Trophoblast cell (in vitro differentiated cells and primary cell): ENCODE results near the gene SP6.

Source experiments
- DNase-seq, 2 donors: peaks; one replicate each; pipeline ENCODE4 v3.0.0-alpha.2; 2016
- H2AFZ ChIP-seq: 2 replicates; pipeline ENCODE4 v1.6.1; 2013; ENCODE audit warnings: low read length, moderate library complexity, mild to moderate bottlenecking; ENCODE audit not compliant: insufficient read depth, poor library complexity
- H2AK5ac ChIP-seq: 2 replicates; pipeline ENCODE4 v1.6.1; 2013; ENCODE audit warnings: mild to moderate bottlenecking, low read length
- H2BK120ac ChIP-seq: 2 replicates; pipeline ENCODE4 v1.6.1; 2013; ENCODE audit warnings: low read length, mild to moderate bottlenecking, moderate library complexity; ENCODE audit not compliant: insufficient read depth, poor library complexity
- H2BK12ac ChIP-seq: 2 replicates; pipeline ENCODE4 v1.6.1; 2013; ENCODE audit warnings: mild to moderate bottlenecking, low read length, moderate library complexity
- H2BK5ac ChIP-seq: 2 replicates; pipeline ENCODE4 v1.6.1; 2013; ENCODE audit warnings: low read length, low read depth, moderate library complexity, mild to moderate bottlenecking; ENCODE audit not compliant: poor library complexity
- H3K14ac ChIP-seq: 2 replicates; pipeline ENCODE4 v1.6.1; 2013; ENCODE audit warnings: mild to moderate bottlenecking, low read length
- H3K18ac ChIP-seq: 2 replicates; pipeline ENCODE4 v1.6.1; 2013; ENCODE audit warnings: mild to moderate bottlenecking, low read length
- H3K23ac ChIP-seq: 2 replicates; pipeline ENCODE4 v1.6.1; 2013; ENCODE audit warnings: low read length
- H3K27ac ChIP-seq: 2 replicates; pipeline ENCODE4 v1.5.1; 2013; ENCODE audit warnings: low read depth, mild to moderate bottlenecking, inconsistent platforms, low read length, moderate library complexity
- H3K27me3 ChIP-seq: 2 replicates; pipeline ENCODE4 v1.6.1; 2013; ENCODE audit warnings: inconsistent platforms, mild to moderate bottlenecking, low read length, moderate library complexity; ENCODE audit not compliant: insufficient read depth
- H3K36me3 ChIP-seq, 2 experiments: 1 replicate in 1 of 2; 2 replicates in 1 of 2; pipeline ENCODE4 v1.6.1; 2013; ENCODE audit warnings: low read length in 2 of 2, mild to moderate bottlenecking in 2 of 2, moderate library complexity in 1 of 2; ENCODE audit not compliant: insufficient read depth in 2 of 2, control insufficient read depth in 1 of 2
- H3K4ac ChIP-seq: 2 replicates; pipeline ENCODE4 v1.6.1; 2013; ENCODE audit warnings: low read depth, mild to moderate bottlenecking, low read length, moderate library complexity
- H3K4me1 ChIP-seq, 2 experiments: 1 replicate in 1 of 2; 2 replicates in 1 of 2; pipeline ENCODE4 v1.6.1; 2013; ENCODE audit warnings: low read length in 2 of 2, mild to moderate bottlenecking in 2 of 2, moderate library complexity in 1 of 2; ENCODE audit not compliant: insufficient read depth in 2 of 2, control insufficient read depth in 1 of 2
- H3K4me2 ChIP-seq: 2 replicates; pipeline ENCODE4 v1.6.1; 2013; ENCODE audit warnings: inconsistent platforms, mild to moderate bottlenecking, low read length, moderate library complexity
- H3K4me3 ChIP-seq: 2 replicates; pipeline ENCODE4 v1.5.1; 2013; ENCODE audit warnings: mild to moderate bottlenecking, low read depth, low read length, inconsistent platforms
- H3K79me1 ChIP-seq: one replicate; pipeline ENCODE4 v1.6.1; 2013; ENCODE audit warnings: low read length
- H3K79me2 ChIP-seq: 2 replicates; pipeline ENCODE4 v1.6.1; 2013; ENCODE audit warnings: low read length, mild to moderate bottlenecking; ENCODE audit not compliant: control insufficient read depth, insufficient read depth, poor library complexity
- H3K9ac ChIP-seq: 2 replicates; pipeline ENCODE4 v1.6.1; 2013; ENCODE audit warnings: mild to moderate bottlenecking, low read length
- H3K9me3 ChIP-seq: 2 replicates; pipeline ENCODE4 v1.6.1; 2013; ENCODE audit warnings: low read depth, mild to moderate bottlenecking, control low read depth, inconsistent platforms, low read length; ENCODE audit not compliant: insufficient read depth
- H4K12ac ChIP-seq: 2 replicates; pipeline ENCODE4 v1.6.1; 2013; ENCODE audit warnings: low read depth, mild to moderate bottlenecking, low read length, moderate library complexity
- H4K8ac ChIP-seq: 2 replicates; pipeline ENCODE4 v1.6.1; 2013; ENCODE audit warnings: low read depth, mild to moderate bottlenecking, low read length, moderate library complexity
- H4K91ac ChIP-seq: one replicate; pipeline ENCODE4 v1.6.1; 2013; ENCODE audit warnings: low read depth, mild to moderate bottlenecking, low read length, moderate library complexity
- WGBS: extraction: QIAGEN DNeasy Blood & Tissue Kit; methylation state at CpG from one replicate; pipeline ENCODE4 v1.1.7; 2013; ENCODE audit warnings: missing lambda C conversion rate; ENCODE audit not compliant: insufficient read length, insufficient coverage; ENCODE audit errors: extremely low coverage; 5-methylcytosine and 5-hydroxymethylcytosine counted together

SP6 gene

DNA sequence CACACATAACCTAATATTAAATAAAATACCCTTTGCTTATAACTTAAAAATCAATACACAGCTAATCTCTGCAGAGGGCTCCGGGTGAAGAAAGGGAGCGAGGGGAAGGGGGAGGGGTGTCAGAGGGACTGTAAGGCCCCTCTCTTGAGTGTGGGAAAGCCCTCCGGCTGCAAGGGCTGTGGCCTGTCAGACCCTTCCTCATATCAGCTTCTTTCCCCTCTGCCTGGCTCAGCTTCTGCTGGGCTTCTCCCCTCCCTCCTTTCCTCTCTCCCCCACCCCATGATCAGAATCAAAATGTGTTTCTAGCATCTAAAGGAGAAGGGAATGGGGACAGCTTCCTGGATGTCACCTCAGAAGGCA is 5.3 kb downstream of the SP6 start:
- H3K4me1 ChIP-seq, result peaks cover 29 to 31% of the 10 kb centered on the region in 2 experiments
- H3K4ac ChIP-seq, result no peak overlapping the region
- no peak overlapping the region for H4K8ac ChIP-seq
- H2BK5ac ChIP-seq, result no peak overlapping the region
- no peak overlapping the region for H2AK5ac ChIP-seq
- no peaks in the 10 kb centered on the region for H3K27me3 ChIP-seq
- no peak overlapping the region for H3K23ac ChIP-seq
- no peaks in the 10 kb centered on the region for H3K9me3 ChIP-seq
- no peak overlapping the region for H3K4me3 ChIP-seq
- no peak overlapping the region for H3K18ac ChIP-seq
- H3K9ac ChIP-seq, result no peak overlapping the region
- H4K91ac ChIP-seq, result peak overlapping the region; percentile 9
- H3K27ac ChIP-seq, result no peak overlapping the region
- no peak overlapping the region for H4K12ac ChIP-seq
- no CpG with 5 or more reads among the region's 3 CpGs for WGBS
- peaks cover 18% of the 10 kb centered on the region for H3K79me2 ChIP-seq
- no peak overlapping the region for H3K4me2 ChIP-seq
- no peak overlapping the region for H2BK120ac ChIP-seq
- no peak for DNase-seq
- peaks cover 24% of the 10 kb centered on the region for H3K79me1 ChIP-seq
- H3K14ac ChIP-seq, result no peak overlapping the region
- H2BK12ac ChIP-seq, result no peak overlapping the region
- H2AFZ ChIP-seq, result no peak overlapping the region
- H3K36me3 ChIP-seq, result peaks cover 9 to 19% of the 10 kb centered on the region in 2 experiments

DNA sequence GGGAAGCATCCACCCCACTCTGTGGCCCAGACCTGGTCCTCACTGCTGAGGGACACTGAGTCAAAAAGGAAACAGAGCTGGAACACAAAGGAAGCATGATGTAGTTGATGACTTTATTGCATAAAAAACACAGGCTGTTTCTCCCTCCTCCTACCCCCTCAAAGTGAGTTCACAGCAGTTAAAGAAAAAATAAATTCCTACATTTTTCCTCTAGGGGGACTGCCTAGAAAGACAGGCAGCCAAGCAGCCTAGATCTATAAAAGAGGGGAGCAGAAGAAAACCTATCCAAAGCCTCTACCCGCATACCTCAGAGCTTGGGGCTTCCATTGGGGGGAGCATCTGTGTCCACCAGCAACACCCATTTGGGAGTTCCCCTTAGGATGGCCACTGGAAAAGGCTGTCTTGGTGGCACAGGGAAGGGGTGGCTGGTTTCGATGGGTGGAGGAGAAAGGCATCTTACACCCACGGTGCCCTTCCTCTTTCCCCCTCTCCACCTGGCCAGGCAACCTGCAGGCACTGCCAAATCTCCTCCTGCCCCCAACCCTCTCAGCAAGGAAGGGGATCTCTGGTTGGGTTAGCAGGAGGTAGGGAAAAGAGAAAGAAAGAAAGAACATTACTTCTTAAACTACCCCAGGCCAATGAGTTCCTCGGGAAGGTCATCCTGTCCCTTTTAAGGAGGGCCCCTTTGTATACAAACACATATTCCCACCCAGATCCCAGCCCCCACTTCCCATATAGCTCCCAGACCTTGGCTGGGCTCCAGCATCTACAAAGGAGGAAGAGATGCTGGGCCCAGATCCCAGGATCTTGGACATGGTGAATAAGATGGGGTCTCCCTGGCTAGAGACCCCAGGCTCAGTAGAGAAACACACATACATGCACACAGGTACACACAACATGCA is 5.9 kb downstream of the SP6 start:
- H3K18ac ChIP-seq, result no peak overlapping the region
- no peaks in the 10 kb centered on the region for H3K27me3 ChIP-seq
- no peak overlapping the region for H2BK5ac ChIP-seq
- H4K8ac ChIP-seq, result no peak overlapping the region
- H3K23ac ChIP-seq, result no peak overlapping the region
- H3K79me2 ChIP-seq, result peaks cover 15% of the 10 kb centered on the region
- no peak overlapping the region for H3K4me2 ChIP-seq
- peaks cover 20% of the 10 kb centered on the region for H3K79me1 ChIP-seq
- no peak overlapping the region for H4K12ac ChIP-seq
- no peak overlapping the region for H2AFZ ChIP-seq
- H3K27ac ChIP-seq, result peak overlapping the region; percentile 18
- H3K4ac ChIP-seq, result no peak overlapping the region
- DNase-seq, result peak in 1 of 2 donors; percentile 33
- no peaks in the 10 kb centered on the region for H3K9me3 ChIP-seq
- peak overlapping the region; percentile 57 for H2AK5ac ChIP-seq
- peaks cover 7 to 19% of the 10 kb centered on the region in 2 experiments for H3K36me3 ChIP-seq
- no peak overlapping the region for H3K4me3 ChIP-seq
- peak overlapping the region; percentile 5 for H3K9ac ChIP-seq
- no peak overlapping the region for H2BK12ac ChIP-seq
- H3K14ac ChIP-seq, result no peak overlapping the region
- peaks cover 30 to 31% of the 10 kb centered on the region in 2 experiments for H3K4me1 ChIP-seq
- no peak overlapping the region for H2BK120ac ChIP-seq
- WGBS, result no CpG with 5 or more reads among the region's 4 CpGs
- peak overlapping the region; percentile 30 for H4K91ac ChIP-seq

DNA sequence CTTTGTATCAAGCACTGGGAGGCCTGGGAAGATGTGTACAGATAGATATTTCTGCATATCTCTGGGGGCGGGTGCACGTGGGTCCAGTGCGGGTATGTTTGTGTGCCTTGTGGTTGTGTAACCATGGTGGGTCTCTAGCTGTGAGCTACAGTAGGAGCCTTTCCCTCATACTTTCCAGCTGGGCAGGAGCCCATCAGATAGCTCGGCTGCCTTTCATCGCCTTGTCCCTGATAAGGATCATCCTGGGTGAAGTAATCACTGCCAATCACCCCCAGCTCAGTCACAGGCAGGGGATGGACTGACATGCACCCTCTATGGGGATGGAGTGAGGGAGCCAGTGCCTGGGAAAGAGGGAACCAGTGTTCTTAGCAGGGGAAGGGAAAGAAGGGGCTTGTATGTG is 6.7 kb downstream of the SP6 start:
- H2AFZ ChIP-seq, result no peak overlapping the region
- H4K91ac ChIP-seq, result no peak overlapping the region
- peak; percentile 86 to 91 for DNase-seq
- no peaks in the 10 kb centered on the region for H3K9me3 ChIP-seq
- no peak overlapping the region for H4K8ac ChIP-seq
- no peak overlapping the region for H2AK5ac ChIP-seq
- no peak overlapping the region for H2BK12ac ChIP-seq
- no peaks in the 10 kb centered on the region for H3K27me3 ChIP-seq
- WGBS, result no CpG with 5 or more reads among the region's 5 CpGs
- no peak overlapping the region for H3K9ac ChIP-seq
- no peak overlapping the region for H2BK120ac ChIP-seq
- peaks cover 29 to 33% of the 10 kb centered on the region in 2 experiments for H3K4me1 ChIP-seq
- peaks cover 17% of the 10 kb centered on the region for H3K79me1 ChIP-seq
- H3K4me3 ChIP-seq, result no peak overlapping the region
- H3K27ac ChIP-seq, result peak overlapping the region; percentile 22
- no peak overlapping the region for H3K4me2 ChIP-seq
- no peak overlapping the region for H3K18ac ChIP-seq
- no peak overlapping the region for H4K12ac ChIP-seq
- peaks cover 13% of the 10 kb centered on the region for H3K79me2 ChIP-seq
- H3K36me3 ChIP-seq, result peaks cover 5 to 22% of the 10 kb centered on the region in 2 experiments
- H3K23ac ChIP-seq, result no peak overlapping the region
- no peak overlapping the region for H2BK5ac ChIP-seq
- H3K4ac ChIP-seq, result no peak overlapping the region
- no peak overlapping the region for H3K14ac ChIP-seq

DNA sequence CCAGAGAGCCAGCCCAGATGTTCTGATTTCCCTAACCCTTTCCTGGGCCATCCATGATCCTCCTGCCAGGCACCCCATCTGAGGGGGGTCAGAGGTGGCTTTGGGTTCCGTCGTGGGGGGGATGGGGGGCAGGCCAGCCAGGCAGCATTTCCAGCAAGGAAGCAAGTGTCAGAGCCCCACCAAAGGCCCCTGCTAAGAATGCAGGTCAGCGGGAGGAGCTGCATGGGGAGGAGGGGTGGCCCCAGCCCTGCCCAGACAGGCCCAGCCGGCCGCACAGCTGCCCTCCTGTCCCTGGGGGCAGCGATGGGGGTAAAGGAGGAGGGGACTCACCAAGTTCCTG is 7.6 kb downstream of the SP6 start:
- Histone ChIP-seq H4K12ac (no peak overlapping the region), H3K4ac (no peak overlapping the region), H2AFZ (no peak overlapping the region), H4K91ac (peak overlapping the region; percentile 33), H2AK5ac (no peak overlapping the region), H3K9me3 (no peaks in the 10 kb centered on the region), H3K4me1 (peaks cover 29 to 33% of the 10 kb centered on the region in 2 experiments), H3K23ac (no peak overlapping the region), H3K36me3 (peaks cover 9 to 24% of the 10 kb centered on the region in 2 experiments), H3K18ac (no peak overlapping the region), H3K4me3 (no peak overlapping the region), H3K27ac (peak overlapping the region; percentile 46), H3K27me3 (no peaks in the 10 kb centered on the region), H4K8ac (no peak overlapping the region), H3K14ac (no peak overlapping the region), H2BK5ac (peak overlapping the region; percentile 47), H3K4me2 (no peak overlapping the region), H2BK120ac (no peak overlapping the region), H2BK12ac (no peak overlapping the region), H3K79me2 (peaks cover 11% of the 10 kb centered on the region), H3K79me1 (peaks cover 17% of the 10 kb centered on the region), H3K9ac (no peak overlapping the region)
- DNase-seq, result no peak
- no CpG with 5 or more reads among the region's 6 CpGs for WGBS
